Measurements from ENCODE around the gene DSCAML1.
"Not testable (repeated sequence)": the region's sequence is repeated elsewhere in the genome, so short reads cannot be mapped to it uniquely, and the experiment has no call there.

The DSCAML1 gene

GRCh38 chr11:117765068-117765467 lies 31.9 kb downstream of the DSCAML1 start:
- Histone ChIP-seq H3K27ac (ENCODE audit: insufficient read depth in 1 of 2, low read depth in 1 of 2, low read length in 2 of 2, poor library complexity in 1 of 2, severe bottlenecking in 2 of 2) (no peak overlapping the region), H3K4me3 (ENCODE audit: control insufficient read depth in 1 of 7, extremely low read depth in 1 of 7, insufficient read depth in 4 of 7, low read depth in 2 of 7, low read length in 6 of 7) (no peak overlapping the region), H3K9me3 (ENCODE audit: control extremely low read depth in 1 of 5, control insufficient read depth in 4 of 5, insufficient read depth in 2 of 5, low read depth in 1 of 5, low read length in 4 of 5) (no peaks in the 10 kb centered on the region), H3K4me1 (ENCODE audit: control extremely low read depth in 1 of 4, control insufficient read depth in 4 of 4, insufficient read depth in 4 of 4, low read length in 3 of 4) (no peaks in the 10 kb centered on the region), H3K27me3 (replicated peaks in 2 of 5; ENCODE audit: control insufficient read depth in 4 of 5, insufficient read depth in 5 of 5, low read length in 4 of 5) (peaks cover 0 to 3% (median 0%) of the 10 kb centered on the region in 5 experiments), H3K36me3 (ENCODE audit: control insufficient read depth in 4 of 4, insufficient read depth in 4 of 4, low read length in 3 of 4) (no peaks in the 10 kb centered on the region)
- ChIA-PET POLR2A (no interaction called here), CTCF (no interaction called here)
- 98% methylated on average over 5 of the region's 5 CpGs for WGBS (ENCODE audit: insufficient coverage)
- no peak for DNase-seq

- POLR2A ChIA-PET; DNase-seq; H3K27me3 ChIP-seq (replicated peaks in 2 of 5; ENCODE audit: control insufficient read depth in 4 of 5, insufficient read depth in 5 of 5, low read length in 4 of 5); H3K9me3 ChIP-seq (ENCODE audit: control extremely low read depth in 1 of 5, control insufficient read depth in 4 of 5, insufficient read depth in 2 of 5, low read depth in 1 of 5, low read length in 4 of 5); H3K36me3 ChIP-seq (ENCODE audit: control insufficient read depth in 4 of 4, insufficient read depth in 4 of 4, low read length in 3 of 4); H3K27ac ChIP-seq (ENCODE audit: insufficient read depth in 1 of 2, low read depth in 1 of 2, low read length in 2 of 2, poor library complexity in 1 of 2, severe bottlenecking in 2 of 2); CTCF ChIA-PET; H3K4me3 ChIP-seq (ENCODE audit: control insufficient read depth in 1 of 7, extremely low read depth in 1 of 7, insufficient read depth in 4 of 7, low read depth in 2 of 7, low read length in 6 of 7); H3K4me1 ChIP-seq (ENCODE audit: control extremely low read depth in 1 of 4, control insufficient read depth in 4 of 4, insufficient read depth in 4 of 4, low read length in 3 of 4): not testable (repeated sequence)
- WGBS (ENCODE audit: insufficient coverage), result 89% methylated on average over 3 of the region's 5 CpGs
Measured at GRCh38 chr11:117763465-117763864, 33.6 kb downstream of the DSCAML1 start.

GRCh38 chr11:117761993-117762392 lies 35.0 kb downstream of the DSCAML1 start:
- ChIA-PET CTCF (no interaction called here), POLR2A (no interaction called here)
- H3K36me3 ChIP-seq (ENCODE audit: control insufficient read depth in 4 of 4, insufficient read depth in 4 of 4, low read length in 3 of 4), result no peaks in the 10 kb centered on the region

GRCh38 chr11:117759305-117759704 lies 37.7 kb downstream of the DSCAML1 start:
- H3K4me1 ChIP-seq (ENCODE audit: control extremely low read depth in 1 of 4, control insufficient read depth in 4 of 4, insufficient read depth in 4 of 4, low read length in 3 of 4), result no peaks in the 10 kb centered on the region
- ChIA-PET CTCF (no interaction called here), POLR2A (no interaction called here)
- H3K27ac ChIP-seq (ENCODE audit: insufficient read depth in 1 of 2, low read depth in 1 of 2, low read length in 2 of 2, poor library complexity in 1 of 2, severe bottlenecking in 2 of 2), result no peak overlapping the region
- no peaks in the 10 kb centered on the region for H3K36me3 ChIP-seq (ENCODE audit: control insufficient read depth in 4 of 4, insufficient read depth in 4 of 4, low read length in 3 of 4)
- DNase-seq, result no peak
- 96% methylated on average over 6 of the region's 8 CpGs for WGBS (ENCODE audit: insufficient coverage)
- no peak overlapping the region for H3K4me3 ChIP-seq (ENCODE audit: control insufficient read depth in 1 of 7, extremely low read depth in 1 of 7, insufficient read depth in 4 of 7, low read depth in 2 of 7, low read length in 6 of 7)
- no peaks in the 10 kb centered on the region for H3K9me3 ChIP-seq (ENCODE audit: control extremely low read depth in 1 of 5, control insufficient read depth in 4 of 5, insufficient read depth in 2 of 5, low read depth in 1 of 5, low read length in 4 of 5)
- H3K27me3 ChIP-seq (replicated peaks in 2 of 5; ENCODE audit: control insufficient read depth in 4 of 5, insufficient read depth in 5 of 5, low read length in 4 of 5), result no peaks in the 10 kb centered on the region

More at GRCh38 chr11:117761993-117762392, 35.0 kb downstream of the DSCAML1 start:
- Histone ChIP-seq H3K4me1 (ENCODE audit: control extremely low read depth in 1 of 4, control insufficient read depth in 4 of 4, insufficient read depth in 4 of 4, low read length in 3 of 4) (no peaks in the 10 kb centered on the region), H3K9me3 (ENCODE audit: control extremely low read depth in 1 of 5, control insufficient read depth in 4 of 5, insufficient read depth in 2 of 5, low read depth in 1 of 5, low read length in 4 of 5) (no peaks in the 10 kb centered on the region), H3K27ac (ENCODE audit: insufficient read depth in 1 of 2, low read depth in 1 of 2, low read length in 2 of 2, poor library complexity in 1 of 2, severe bottlenecking in 2 of 2) (no peak overlapping the region), H3K4me3 (ENCODE audit: control insufficient read depth in 1 of 7, extremely low read depth in 1 of 7, insufficient read depth in 4 of 7, low read depth in 2 of 7, low read length in 6 of 7) (no peak overlapping the region), H3K27me3 (replicated peaks in 2 of 5; ENCODE audit: control insufficient read depth in 4 of 5, insufficient read depth in 5 of 5, low read length in 4 of 5) (no peaks in the 10 kb centered on the region)
- WGBS (ENCODE audit: insufficient coverage), result 87% methylated on average over 3 of the region's 7 CpGs
- DNase-seq, result no peak

GRCh38 chr11:117754030-117754429 lies 43.0 kb downstream of the DSCAML1 start:
- ChIA-PET POLR2A (no interaction called here), CTCF (interaction anchor here (1.0 kb wide), 1 partner anchor 34 kb away, joined by 3 read pairs; no protein-coding TSS in a partner anchor)
- Histone ChIP-seq H3K9me3 (ENCODE audit: control extremely low read depth in 1 of 5, control insufficient read depth in 4 of 5, insufficient read depth in 2 of 5, low read depth in 1 of 5, low read length in 4 of 5) (no peaks in the 10 kb centered on the region), H3K4me1 (ENCODE audit: control extremely low read depth in 1 of 4, control insufficient read depth in 4 of 4, insufficient read depth in 4 of 4, low read length in 3 of 4) (no peaks in the 10 kb centered on the region), H3K36me3 (ENCODE audit: control insufficient read depth in 4 of 4, insufficient read depth in 4 of 4, low read length in 3 of 4) (no peaks in the 10 kb centered on the region), H3K27me3 (replicated peaks in 2 of 5; ENCODE audit: control insufficient read depth in 4 of 5, insufficient read depth in 5 of 5, low read length in 4 of 5) (peaks cover 0 to 3% (median 0%) of the 10 kb centered on the region in 5 experiments), H3K27ac (ENCODE audit: insufficient read depth in 1 of 2, low read depth in 1 of 2, low read length in 2 of 2, poor library complexity in 1 of 2, severe bottlenecking in 2 of 2) (no peak overlapping the region), H3K4me3 (ENCODE audit: control insufficient read depth in 1 of 7, extremely low read depth in 1 of 7, insufficient read depth in 4 of 7, low read depth in 2 of 7, low read length in 6 of 7) (no peak overlapping the region)
- WGBS (ENCODE audit: insufficient coverage), result 100% methylated on average over 3 of the region's 4 CpGs
- no peak for DNase-seq

- Histone ChIP-seq H3K27me3 (replicated peaks in 2 of 5; ENCODE audit: control insufficient read depth in 4 of 5, insufficient read depth in 5 of 5, low read length in 4 of 5) (peaks cover 0 to 3% (median 0%) of the 10 kb centered on the region in 5 experiments), H3K36me3 (ENCODE audit: control insufficient read depth in 4 of 4, insufficient read depth in 4 of 4, low read length in 3 of 4) (no peaks in the 10 kb centered on the region), H3K4me3 (ENCODE audit: control insufficient read depth in 1 of 7, extremely low read depth in 1 of 7, insufficient read depth in 4 of 7, low read depth in 2 of 7, low read length in 6 of 7) (no peak overlapping the region), H3K4me1 (ENCODE audit: control extremely low read depth in 1 of 4, control insufficient read depth in 4 of 4, insufficient read depth in 4 of 4, low read length in 3 of 4) (no peaks in the 10 kb centered on the region), H3K27ac (ENCODE audit: insufficient read depth in 1 of 2, low read depth in 1 of 2, low read length in 2 of 2, poor library complexity in 1 of 2, severe bottlenecking in 2 of 2) (no peak overlapping the region), H3K9me3 (ENCODE audit: control extremely low read depth in 1 of 5, control insufficient read depth in 4 of 5, insufficient read depth in 2 of 5, low read depth in 1 of 5, low read length in 4 of 5) (no peaks in the 10 kb centered on the region)
- POLR2A ChIA-PET, result no interaction called here
- 99% methylated on average over 8 of the region's 9 CpGs for WGBS (ENCODE audit: insufficient coverage)
- no peak for DNase-seq
- CTCF ChIA-PET, result no interaction called here
Measured at GRCh38 chr11:117752721-117753237, 44.2 kb downstream of the DSCAML1 start.

GRCh38 chr11:117752071-117752470 lies 44.9 kb downstream of the DSCAML1 start:
- H3K9me3 ChIP-seq (ENCODE audit: control extremely low read depth in 1 of 5, control insufficient read depth in 4 of 5, insufficient read depth in 2 of 5, low read depth in 1 of 5, low read length in 4 of 5), result no peaks in the 10 kb centered on the region
- no CpG with 5 or more reads among the region's 2 CpGs for WGBS (ENCODE audit: insufficient coverage)
- H3K4me3 ChIP-seq (ENCODE audit: control insufficient read depth in 1 of 7, extremely low read depth in 1 of 7, insufficient read depth in 4 of 7, low read depth in 2 of 7, low read length in 6 of 7), result no peak overlapping the region
- no peak for DNase-seq
- ChIA-PET POLR2A (no interaction called here), CTCF (no interaction called here)
- H3K27me3 ChIP-seq (replicated peaks in 2 of 5; ENCODE audit: control insufficient read depth in 4 of 5, insufficient read depth in 5 of 5, low read length in 4 of 5), result peaks cover 0 to 3% (median 0%) of the 10 kb centered on the region in 5 experiments
- H3K27ac ChIP-seq (ENCODE audit: insufficient read depth in 1 of 2, low read depth in 1 of 2, low read length in 2 of 2, poor library complexity in 1 of 2, severe bottlenecking in 2 of 2), result no peak overlapping the region
- no peaks in the 10 kb centered on the region for H3K36me3 ChIP-seq (ENCODE audit: control insufficient read depth in 4 of 4, insufficient read depth in 4 of 4, low read length in 3 of 4)
- no peaks in the 10 kb centered on the region for H3K4me1 ChIP-seq (ENCODE audit: control extremely low read depth in 1 of 4, control insufficient read depth in 4 of 4, insufficient read depth in 4 of 4, low read length in 3 of 4)

Measured in common myeloid progenitor, CD34-positive (primary cell).